Activated naive CD8-positive, alpha-beta T cell treated with anti-CD3 and anti-CD28 coated beads, Interleukin-2, amount 50 U/mL, for 24 hours (primary cell): ENCODE results near the gene GOLGA6B.
"Not testable (repeated sequence)": the region's sequence is repeated elsewhere in the genome, so short reads cannot be mapped to it uniquely, and the experiment has no call there.

ENCODE experiments used
- ATAC-seq: fragments of 150-1000 bp; cut with Tn5 transposase; one replicate; pipeline ENCODE4 v1.10.0; 2021
- DNase-seq: peaks from one replicate; pipeline ENCODE4 v3.0.0; 2021
- H3K27ac Mint-ChIP-seq: one replicate; pipeline ENCODE4 v1.8.0; 2021; ENCODE audit warnings: mild to moderate bottlenecking, mixed read lengths
- H3K27me3 Mint-ChIP-seq: one replicate; pipeline ENCODE4 v1.8.0; 2021; ENCODE audit warnings: mixed read lengths
- H3K36me3 Mint-ChIP-seq: one replicate; pipeline ENCODE4 v1.8.0; 2021; ENCODE audit warnings: low read depth, mixed read lengths
- H3K4me1 Mint-ChIP-seq: one replicate; pipeline ENCODE4 v1.8.0; 2021; ENCODE audit warnings: mixed read lengths
- H3K4me3 Mint-ChIP-seq: one replicate; pipeline ENCODE4 v1.8.0; 2021; ENCODE audit warnings: mild to moderate bottlenecking, moderate library complexity, mixed read lengths
- H3K9me3 Mint-ChIP-seq: one replicate; pipeline ENCODE4 v1.8.0; 2021; ENCODE audit warnings: mixed read lengths

GOLGA6B gene

GRCh38 chr15:72685925-72686794 is 31.7 kb downstream of the GOLGA6B start, which contains the start of the genes BBS4 and HIGD2B:
TSS of gene BBS4 (plus strand) at chr15:72686207. CDS start at chr15:72686228, 21 bp downstream.
TSS of gene HIGD2B (minus strand) at chr15:72686182. CDS start at chr15:72676374, 9,808 bp downstream.
- Mint-ChIP-seq H3K4me3 (peak within 1 kb of the TSS; percentile 92), H3K9me3 (no peaks in the 10 kb centered on the region), H3K36me3 (no peaks in the 10 kb centered on the region), H3K27me3 (no peaks in the 10 kb centered on the region), H3K27ac (peak within 1 kb of the TSS; percentile 85), H3K4me1 (peaks cover 24% of the 10 kb centered on the region)
- ATAC-seq (peak; percentile 98), DNase-seq (peak; percentile 88)

- Mint-ChIP-seq H3K27ac (no peak overlapping the region), H3K36me3 (no peaks in the 10 kb centered on the region), H3K4me1 (peaks cover 21% of the 10 kb centered on the region), H3K27me3 (no peaks in the 10 kb centered on the region), H3K4me3 (no peak overlapping the region), H3K9me3 (no peaks in the 10 kb centered on the region)
- ATAC-seq (no peak), DNase-seq (no peak)
Observed at GRCh38 chr15:72688697-72689096, 34.2 kb downstream of the GOLGA6B start.

DNA sequence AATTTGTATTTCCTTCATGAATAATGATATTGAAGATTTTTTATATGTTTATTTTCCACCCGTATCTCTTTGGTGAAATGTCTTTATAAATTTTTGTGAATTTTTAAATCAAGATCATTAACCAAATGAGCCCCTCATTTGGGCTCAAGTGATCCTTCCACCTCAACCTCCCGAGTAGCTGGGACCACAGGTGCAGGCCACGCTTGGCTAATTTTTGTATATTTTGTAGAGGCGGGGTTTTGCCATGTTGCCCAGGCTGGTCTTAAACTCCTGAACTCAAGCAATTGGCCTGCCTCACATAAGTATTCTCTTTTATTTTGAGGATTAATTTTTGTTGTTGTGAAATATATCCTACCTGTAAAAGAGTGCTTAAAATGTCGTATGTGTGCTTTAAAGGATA is 36.4 kb downstream of the GOLGA6B start:
- ATAC-seq = no peak
- Mint-ChIP-seq H3K4me1 (peaks cover 22% of the 10 kb centered on the region), H3K27me3 (no peaks in the 10 kb centered on the region), H3K36me3 (no peaks in the 10 kb centered on the region), H3K9me3 (no peaks in the 10 kb centered on the region), H3K27ac (no peak overlapping the region), H3K4me3 (no peak overlapping the region)
- DNase-seq = no peak

DNA sequence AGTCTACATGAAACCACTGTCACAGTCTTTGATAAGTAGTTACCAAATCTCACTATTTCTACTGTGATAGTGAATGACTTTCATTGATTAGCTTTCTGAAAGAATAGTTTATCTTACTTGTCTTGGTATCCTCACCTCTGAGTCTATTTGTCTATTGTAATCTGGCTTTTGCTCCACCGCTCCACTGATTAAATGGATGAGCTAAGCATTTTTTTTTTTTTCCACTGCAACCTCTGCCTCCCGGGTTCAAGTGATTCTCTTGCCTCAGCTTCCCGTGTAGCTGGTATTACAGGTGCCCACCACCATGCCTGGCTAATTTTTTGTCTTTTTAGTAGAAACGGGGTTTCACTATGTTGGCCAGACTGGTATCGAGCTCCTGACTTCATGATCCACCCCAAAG is 44.4 kb downstream of the GOLGA6B start:
- Mint-ChIP-seq H3K36me3 (no peaks in the 10 kb centered on the region), H3K9me3 (no peaks in the 10 kb centered on the region), H3K4me1 (peaks cover 11% of the 10 kb centered on the region), H3K27me3 (no peaks in the 10 kb centered on the region), H3K4me3 (no peak overlapping the region), H3K27ac (no peak overlapping the region)
- no peak for ATAC-seq
- no peak for DNase-seq

- Mint-ChIP-seq H3K36me3 (no peaks in the 10 kb centered on the region), H3K4me3 (no peak overlapping the region), H3K9me3 (no peaks in the 10 kb centered on the region), H3K27ac (no peak overlapping the region), H3K27me3 (no peaks in the 10 kb centered on the region), H3K4me1 (peaks cover 7% of the 10 kb centered on the region)
- no peak for ATAC-seq
- DNase-seq = no peak
Observed at GRCh38 chr15:72700076-72700475, 45.6 kb downstream of the GOLGA6B start.

- Mint-ChIP-seq H3K4me1 (peaks cover 5% of the 10 kb centered on the region), H3K27ac (no peak overlapping the region), H3K36me3 (peaks cover 5% of the 10 kb centered on the region), H3K4me3 (no peak overlapping the region), H3K27me3 (no peaks in the 10 kb centered on the region), H3K9me3 (no peaks in the 10 kb centered on the region)
- DNase-seq (no peak), ATAC-seq (no peak)
Observed at GRCh38 chr15:72706266-72706665, 51.8 kb downstream of the GOLGA6B start.

GRCh38 chr15:72708551-72709303 is 54.2 kb downstream of the GOLGA6B start:
- not testable (repeated sequence) for DNase-seq, ATAC-seq, H3K27ac Mint-ChIP-seq, H3K4me3 Mint-ChIP-seq, H3K36me3 Mint-ChIP-seq, H3K4me1 Mint-ChIP-seq, H3K27me3 Mint-ChIP-seq, H3K9me3 Mint-ChIP-seq
